K562 (cell line): Measurements from ENCODE around the gene CEP41. TPM values are rescaled to one million over a fixed set of nuclear protein-coding genes. Genes with fewer than 3 reads are reported as not detected.

Source experiments
- CHAMP1 ChIP-seq: fragments of 450-650 bp; IDR thresholded peaks from 2 replicates; pipeline ENCODE4 v1.6.1; 2016; ENCODE audit warnings: mild to moderate bottlenecking
- REST ChIP-seq, 2 experiments: fragments of 450-650 bp; formaldehyde crosslinking in 1 of 2; IDR thresholded peaks; 2 replicates each; pipeline versions ENCODE4 v1.4.0 to v1.6.1; 2014 to 2020; ENCODE audit warnings: mild to moderate bottlenecking in 2 of 2, borderline replicate concordance in 1 of 2, low read depth in 1 of 2
- polyA plus RNA-seq, 8 experiments: library from polyadenylated mRNA; depleted of rRNA in 4 of 8; stranded (reverse) in 5 of 8; unstranded in 3 of 8; fragments of >200 nt; fragmentation: Nextera tagmentation in 2 of 8; fragmentation: Illumina TruSeq in 1 of 8; extraction: Ambion mirVana in 2 of 8; extraction: Trizol in 1 of 8; gene quantifications; 2 replicates each; pipeline versions ENCODE4 v1.2.1 to v1.2.3, GENCODE V29; 2011 to 2014; ENCODE audit warnings: inconsistent platforms in 1 of 8, missing spikeins in 1 of 8
- total RNA-seq, 7 experiments: library from RNA; depleted of rRNA in 6 of 7; stranded (reverse); fragments of >200 nt in 6 of 7; fragmentation: Illumina TruSeq in 2 of 7; extraction: Trizol in 2 of 7; gene quantifications; 2 replicates each; pipeline versions ENCODE4 v1.2.1 to v1.2.3, GENCODE V29; 2011 to 2021; ENCODE audit warnings: low replicate concordance in 1 of 7

Gene CEP41
- total and polyA plus RNA-seq, 9 of the 15 experiments (the other 6 are each of a cell fraction or from before 2014, with no cell fraction given), result 1.5 to 15.5 (median 6.4) TPM

GRCh38 chr7:130486114-130486953, 45.5 kb upstream of the CEP41 start (continued):
- TF ChIP-seq REST (IDR thresholded peaks at IDR 0.05; ENCODE audit: borderline replicate concordance) (peak; percentile 35; the same call in 1 of the 2 replicates), REST (CRISPR knock-in tag; IDR thresholded peaks at IDR 0.05; ENCODE audit: low read depth) (no peak), CHAMP1 (0 out of 2 replicates have a peak, but pooled peaks have one; percentile 28)
